ENCODE results near the gene PLEKHO2.
"Not testable (repeated sequence)": the region's sequence is repeated elsewhere in the genome, so short reads cannot be mapped to it uniquely, and the experiment has no call there.

DNA sequence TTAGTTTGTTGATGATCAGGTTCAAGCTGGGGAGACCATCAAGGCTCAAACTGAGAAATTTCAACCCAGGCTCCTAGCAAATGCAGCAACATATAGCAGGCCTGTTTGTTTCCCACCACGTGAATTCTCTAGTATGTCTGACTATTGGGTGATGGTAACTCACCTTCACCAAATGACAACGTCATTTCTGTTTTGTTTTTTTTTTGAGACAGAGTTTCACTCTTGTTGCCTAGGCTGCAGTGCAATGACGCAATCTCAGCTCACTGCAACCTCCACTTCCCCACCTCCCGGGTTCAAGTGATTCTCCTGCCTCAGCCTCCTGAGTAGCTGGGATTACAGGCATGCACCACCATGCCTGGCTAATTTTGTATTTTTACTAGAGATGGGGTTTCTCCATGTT, 26.8 kb upstream of the PLEKHO2 start:
- TF ChIP-seq HMGA1 (CRISPR knock-in tag; conservative IDR thresholded peaks at IDR 0.05); ATF1 (CRISPR knock-in tag; IDR thresholded peaks at IDR 0.05); MTA3 (CRISPR knock-in tag; IDR thresholded peaks at IDR 0.05); NPAS2 (CRISPR knock-in tag; IDR thresholded peaks at IDR 0.05; ENCODE audit: borderline replicate concordance); MIXL1 (CRISPR knock-in tag; IDR thresholded peaks at IDR 0.05); MAF1 (CRISPR knock-in tag; IDR thresholded peaks at IDR 0.05; ENCODE audit: borderline replicate concordance); EZH2 (conservative IDR thresholded peaks at IDR 0.05; ENCODE audit: low read depth, low read length): not testable (repeated sequence)
- TF ChIP-seq, protein P1, sequence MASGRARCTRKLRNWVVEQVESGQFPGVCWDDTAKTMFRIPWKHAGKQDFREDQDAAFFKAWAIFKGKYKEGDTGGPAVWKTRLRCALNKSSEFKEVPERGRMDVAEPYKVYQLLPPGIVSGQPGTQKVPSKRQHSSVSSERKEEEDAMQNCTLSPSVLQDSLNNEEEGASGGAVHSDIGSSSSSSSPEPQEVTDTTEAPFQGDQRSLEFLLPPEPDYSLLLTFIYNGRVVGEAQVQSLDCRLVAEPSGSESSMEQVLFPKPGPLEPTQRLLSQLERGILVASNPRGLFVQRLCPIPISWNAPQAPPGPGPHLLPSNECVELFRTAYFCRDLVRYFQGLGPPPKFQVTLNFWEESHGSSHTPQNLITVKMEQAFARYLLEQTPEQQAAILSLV (CRISPR knock-in tag; IDR thresholded peaks at IDR 0.05; ENCODE audit: borderline replicate concordance) = not testable (repeated sequence)
